GM23338 (cell line): ENCODE measurements around the gene LRRC8B. TPM values are rescaled to one million over a fixed set of nuclear protein-coding genes. Genes with fewer than 3 reads are reported as not detected.

Experiments used
- ATAC-seq: fragments of 200-7000 bp; cut with Tn5 transposase; 3 replicates; pipeline ENCODE4 v1.9.1; 2020
- DNase-seq: peaks from one replicate; pipeline ENCODE4 v3.0.0-alpha.2; 2015; ENCODE audit warnings: low spot score
- H2AFZ ChIP-seq: fragments of 200-600 bp; sonication (generic); 2 replicates; pipeline ENCODE4 v1.8.0; 2016; ENCODE audit warnings: antibody characterized with exemption, mild to moderate bottlenecking, moderate library complexity
- H3F3A ChIP-seq: fragments of 200-600 bp; sonication (generic); replicated peaks from 2 replicates; pipeline ENCODE4 v1.8.0; 2017; ENCODE audit warnings: antibody characterized with exemption, mixed run types, low read depth
- H3K27ac ChIP-seq: fragments of 200-600 bp; sonication (generic); 2 replicates; pipeline ENCODE4 v1.6.1; 2016; ENCODE audit warnings: low read depth
- H3K27me3 ChIP-seq: fragments of 200-600 bp; sonication (generic); 2 replicates; pipeline ENCODE4 v1.8.0; 2016; ENCODE audit warnings: mild to moderate bottlenecking, mixed run types, moderate library complexity; ENCODE audit not compliant: insufficient read depth
- H3K36me3 ChIP-seq: fragments of 200-600 bp; sonication (generic); 2 replicates; pipeline ENCODE4 v1.8.0; 2016; ENCODE audit warnings: mild to moderate bottlenecking; ENCODE audit not compliant: insufficient read depth
- H3K4me1 ChIP-seq: fragments of 200-600 bp; sonication (generic); 2 replicates; pipeline ENCODE4 v1.8.0; 2016; ENCODE audit warnings: mild to moderate bottlenecking, moderate library complexity; ENCODE audit not compliant: insufficient read depth
- H3K4me2 ChIP-seq: fragments of 200-600 bp; sonication (generic); 2 replicates; pipeline ENCODE4 v1.7.1; 2017; ENCODE audit warnings: mixed run types
- H3K4me3 ChIP-seq: fragments of 200-600 bp; sonication (generic); 2 replicates; pipeline ENCODE4 v1.6.1; 2016; ENCODE audit warnings: mixed run types
- H3K79me2 ChIP-seq: fragments of 200-600 bp; sonication (generic); replicated peaks from 2 replicates; pipeline ENCODE4 v1.8.0; 2017; ENCODE audit warnings: mild to moderate bottlenecking; ENCODE audit not compliant: insufficient read depth
- H3K9me2 ChIP-seq: fragments of 200-600 bp; sonication (generic); 2 replicates; pipeline ENCODE4 v1.8.0; 2017; ENCODE audit not compliant: insufficient read depth
- H4K20me1 ChIP-seq: fragments of 200-600 bp; sonication (generic); replicated peaks from 2 replicates; pipeline ENCODE4 v1.8.0; 2017; ENCODE audit warnings: mild to moderate bottlenecking; ENCODE audit not compliant: insufficient read depth
- H3K27ac Mint-ChIP-seq: 2 replicates; pipeline ENCODE4 v1.8.0; 2020; ENCODE audit warnings: inconsistent platforms, mild to moderate bottlenecking, moderate library complexity, mixed read lengths
- H3K27me3 Mint-ChIP-seq: 3 replicates; pipeline ENCODE4 v1.8.0; 2022; ENCODE audit warnings: low read depth, mild to moderate bottlenecking, moderate library complexity, mixed read lengths, inconsistent platforms; ENCODE audit not compliant: insufficient read depth, poor library complexity
- H3K36me3 Mint-ChIP-seq: 3 replicates; pipeline ENCODE4 v1.8.0; 2021; ENCODE audit warnings: low read depth, mild to moderate bottlenecking, inconsistent platforms, moderate library complexity, mixed read lengths
- H3K4me1 Mint-ChIP-seq: 3 replicates; pipeline ENCODE4 v1.8.0; 2020; ENCODE audit warnings: mild to moderate bottlenecking, inconsistent platforms, mixed read lengths
- H3K4me3 Mint-ChIP-seq: 3 replicates; pipeline ENCODE4 v1.8.0; 2021; ENCODE audit warnings: moderate library complexity, mild to moderate bottlenecking, inconsistent platforms, mixed read lengths
- H3K9me3 Mint-ChIP-seq: 3 replicates; pipeline ENCODE4 v1.8.0; 2020; ENCODE audit warnings: moderate library complexity, mild to moderate bottlenecking, inconsistent platforms, mixed read lengths
- EZH2 ChIP-seq: fragments of 200-600 bp; sonication (generic); IDR thresholded peaks from one replicate; pipeline ENCODE4 v1.8.0; 2017; ENCODE audit warnings: antibody characterized with exemption, mild to moderate bottlenecking, low read depth; ENCODE audit not compliant: unreplicated experiment
- EZH2phosphoT487 ChIP-seq: fragments of 200-600 bp; sonication (generic); IDR thresholded peaks from one replicate; pipeline ENCODE4 v1.8.1; 2018; ENCODE audit warnings: antibody characterized with exemption; ENCODE audit not compliant: unreplicated experiment
- NANOG ChIP-seq: IDR thresholded peaks from 2 replicates; pipeline ENCODE4 v1.6.1; 2016; ENCODE audit warnings: antibody characterized with exemption, borderline replicate concordance
- POLR2AphosphoS5 ChIP-seq: IDR thresholded peaks from 2 replicates; pipeline ENCODE4 v1.6.1; 2016; ENCODE audit warnings: antibody characterized with exemption, low read depth
- STAT1 ChIP-seq: IDR thresholded peaks from one replicate; pipeline ENCODE4 v1.6.1; 2016; ENCODE audit warnings: antibody characterized with exemption; ENCODE audit not compliant: unreplicated experiment
- ZNF114 ChIP-seq: fragments of 250-450 bp; sonication (Bioruptor Pico); IDR thresholded peaks from 2 replicates; pipeline ENCODE4 v1.5.0; 2020; ENCODE audit warnings: mild to moderate bottlenecking, moderate library complexity
- ZNF331 ChIP-seq: fragments of 250-450 bp; sonication (Bioruptor Pico); IDR thresholded peaks from 2 replicates; pipeline ENCODE4 v1.5.0; 2020; ENCODE audit warnings: low read depth, mild to moderate bottlenecking, moderate library complexity
- polyA plus RNA-seq: library from polyadenylated mRNA; unstranded; fragments of >200 nt; fragmentation: Nextera tagmentation; extraction: Ambion mirVana; gene quantifications from 2 replicates; pipeline ENCODE4 v1.2.1, GENCODE V29; 2016
- total RNA-seq: library from RNA; depleted of rRNA; stranded (reverse); fragments of >200 nt; shearing (Covaris generic); gene quantifications from 2 replicates; pipeline ENCODE4 v1.2.3, GENCODE V29; 2014
- TF ChIP-seq, protein P1 (sequence below): IDR thresholded peaks from one replicate; pipeline ENCODE4 v1.6.1; 2018; ENCODE audit warnings: antibody characterized with exemption; ENCODE audit not compliant: unreplicated experiment
- TF ChIP-seq, protein P2 (sequence below): IDR thresholded peaks from 2 replicates; pipeline ENCODE4 v1.6.1; 2016; ENCODE audit warnings: antibody characterized with exemption

Gene LRRC8B
- total and polyA plus RNA-seq, 2 experiments from 2014 or later = 9.0 to 26.5 TPM

DNA sequence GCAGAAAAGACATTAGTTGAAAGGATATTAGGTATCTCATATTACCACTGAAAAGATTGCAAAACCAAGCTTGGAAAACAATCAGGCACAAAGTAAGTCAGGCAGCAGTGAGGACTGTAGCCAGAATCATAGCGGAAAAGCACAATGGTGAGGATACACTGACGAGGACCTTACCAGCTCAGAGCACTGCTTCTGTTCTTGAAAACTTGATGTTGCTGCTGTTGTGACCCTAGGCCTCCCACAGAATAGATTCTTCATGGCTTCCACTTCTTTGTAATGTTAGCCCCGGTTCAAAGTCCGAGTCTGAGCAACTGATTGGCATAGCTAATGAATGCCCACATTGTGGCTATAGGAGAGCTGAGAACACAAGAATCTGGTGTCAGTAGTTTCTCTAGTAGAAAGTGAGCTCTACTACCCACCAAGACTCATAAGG lies 63.1 kb downstream of the LRRC8B start (continued):
- TF ChIP-seq, protein P1, sequence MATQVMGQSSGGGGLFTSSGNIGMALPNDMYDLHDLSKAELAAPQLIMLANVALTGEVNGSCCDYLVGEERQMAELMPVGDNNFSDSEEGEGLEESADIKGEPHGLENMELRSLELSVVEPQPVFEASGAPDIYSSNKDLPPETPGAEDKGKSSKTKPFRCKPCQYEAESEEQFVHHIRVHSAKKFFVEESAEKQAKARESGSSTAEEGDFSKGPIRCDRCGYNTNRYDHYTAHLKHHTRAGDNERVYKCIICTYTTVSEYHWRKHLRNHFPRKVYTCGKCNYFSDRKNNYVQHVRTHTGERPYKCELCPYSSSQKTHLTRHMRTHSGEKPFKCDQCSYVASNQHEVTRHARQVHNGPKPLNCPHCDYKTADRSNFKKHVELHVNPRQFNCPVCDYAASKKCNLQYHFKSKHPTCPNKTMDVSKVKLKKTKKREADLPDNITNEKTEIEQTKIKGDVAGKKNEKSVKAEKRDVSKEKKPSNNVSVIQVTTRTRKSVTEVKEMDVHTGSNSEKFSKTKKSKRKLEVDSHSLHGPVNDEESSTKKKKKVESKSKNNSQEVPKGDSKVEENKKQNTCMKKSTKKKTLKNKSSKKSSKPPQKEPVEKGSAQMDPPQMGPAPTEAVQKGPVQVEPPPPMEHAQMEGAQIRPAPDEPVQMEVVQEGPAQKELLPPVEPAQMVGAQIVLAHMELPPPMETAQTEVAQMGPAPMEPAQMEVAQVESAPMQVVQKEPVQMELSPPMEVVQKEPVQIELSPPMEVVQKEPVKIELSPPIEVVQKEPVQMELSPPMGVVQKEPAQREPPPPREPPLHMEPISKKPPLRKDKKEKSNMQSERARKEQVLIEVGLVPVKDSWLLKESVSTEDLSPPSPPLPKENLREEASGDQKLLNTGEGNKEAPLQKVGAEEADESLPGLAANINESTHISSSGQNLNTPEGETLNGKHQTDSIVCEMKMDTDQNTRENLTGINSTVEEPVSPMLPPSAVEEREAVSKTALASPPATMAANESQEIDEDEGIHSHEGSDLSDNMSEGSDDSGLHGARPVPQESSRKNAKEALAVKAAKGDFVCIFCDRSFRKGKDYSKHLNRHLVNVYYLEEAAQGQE = no peak
- TF ChIP-seq STAT1 = no peak

DNA sequence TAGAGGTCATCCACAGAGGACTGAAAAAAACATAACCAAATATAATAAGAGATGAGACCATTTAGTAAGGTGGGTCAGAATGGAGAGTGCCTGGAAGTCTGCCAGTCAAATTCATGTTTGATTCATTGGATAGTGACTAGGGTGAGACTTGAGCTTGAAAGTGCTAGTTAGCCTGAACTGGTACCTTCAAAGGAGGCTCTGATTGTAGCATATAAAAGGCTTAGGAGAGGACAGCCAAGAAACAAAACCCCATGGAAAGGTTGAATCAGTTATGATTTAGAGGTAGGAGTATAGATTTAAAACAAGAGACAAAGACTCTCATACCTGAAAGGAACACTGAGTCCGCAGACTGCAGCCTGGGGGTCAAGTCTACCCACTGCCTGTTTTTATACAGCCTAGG lies 63.9 kb downstream of the LRRC8B start:
- H3K4me1 ChIP-seq = peaks cover 20% of the 10 kb centered on the region
- H3K36me3 Mint-ChIP-seq = peaks cover 17% of the 10 kb centered on the region
- H3K4me1 Mint-ChIP-seq = peaks cover 41% of the 10 kb centered on the region

More for the DNA sequence above, 63.9 kb downstream of the LRRC8B start:
- H3K79me2 ChIP-seq = peaks cover 44% of the 10 kb centered on the region
- peaks cover 13% of the 10 kb centered on the region; the same call in 1 of the 2 replicates for H3K36me3 ChIP-seq
- H3K4me3 ChIP-seq = no peak overlapping the region
- Mint-ChIP-seq H3K27me3 (no peaks in the 10 kb centered on the region), H3K27ac (no peak overlapping the region), H3K9me3 (no peaks in the 10 kb centered on the region), H3K4me3 (no peak overlapping the region)
- H4K20me1 ChIP-seq = peaks cover 18% of the 10 kb centered on the region
- no peaks in the 10 kb centered on the region for H3K27me3 ChIP-seq
- no peak overlapping the region for H2AFZ ChIP-seq
- H3K27ac ChIP-seq = no peak overlapping the region
- ATAC-seq = no peak
- H3K9me2 ChIP-seq = no peaks in the 10 kb centered on the region
- no peaks in the 10 kb centered on the region for H3F3A ChIP-seq
- DNase-seq = no peak
- H3K4me2 ChIP-seq = no peak overlapping the region
- TF ChIP-seq EZH2 (no peak), EZH2phosphoT487 (no peak), ZNF114 (CRISPR knock-in tag) (no peak), STAT1 (no peak), POLR2AphosphoS5 (no peak), ZNF331 (no peak), NANOG (no peak)
- TF ChIP-seq, protein P1 = no peak
- TF ChIP-seq, protein P2, sequence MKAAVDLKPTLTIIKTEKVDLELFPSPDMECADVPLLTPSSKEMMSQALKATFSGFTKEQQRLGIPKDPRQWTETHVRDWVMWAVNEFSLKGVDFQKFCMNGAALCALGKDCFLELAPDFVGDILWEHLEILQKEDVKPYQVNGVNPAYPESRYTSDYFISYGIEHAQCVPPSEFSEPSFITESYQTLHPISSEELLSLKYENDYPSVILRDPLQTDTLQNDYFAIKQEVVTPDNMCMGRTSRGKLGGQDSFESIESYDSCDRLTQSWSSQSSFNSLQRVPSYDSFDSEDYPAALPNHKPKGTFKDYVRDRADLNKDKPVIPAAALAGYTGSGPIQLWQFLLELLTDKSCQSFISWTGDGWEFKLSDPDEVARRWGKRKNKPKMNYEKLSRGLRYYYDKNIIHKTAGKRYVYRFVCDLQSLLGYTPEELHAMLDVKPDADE = no peak
